ENCODE data around the gene TRAF3IP3. TPM values are rescaled to one million over a fixed set of nuclear protein-coding genes. Genes with fewer than 3 reads are reported as not detected.

The TRAF3IP3 gene
- total RNA-seq, 4 donors from 2014 or later: 0.61 to 2.1 (median 1.1) TPM; not detected in 1

GRCh38 chr1:209808059-209808581, 52.3 kb downstream of the TRAF3IP3 start:
- H3K4me3 ChIP-seq (ENCODE audit: low read depth, poor library complexity, severe bottlenecking): no peak overlapping the region
- no peak for DNase-seq (ENCODE audit: low spot score in 2 of 2)
- no peak for TF ChIP-seq POLR2A (IDR thresholded peaks at IDR 0.05)
- TF ChIP-seq CTCF (IDR thresholded peaks at IDR 0.05): no peak
- intact Hi-C loops (cut with DNase I; ENCODE audit: low total_unique reads): no loop called here

GRCh38 chr1:209809611-209810010, 53.8 kb downstream of the TRAF3IP3 start:
- intact Hi-C loops (cut with DNase I; ENCODE audit: low total_unique reads): no loop called here
- H3K4me3 ChIP-seq (ENCODE audit: low read depth, poor library complexity, severe bottlenecking): no peak overlapping the region
- TF ChIP-seq CTCF (IDR thresholded peaks at IDR 0.05) (no peak), POLR2A (IDR thresholded peaks at IDR 0.05) (no peak)
- no peak for DNase-seq (ENCODE audit: low spot score in 2 of 2)
- 51 to 70% methylated on average over 4 of the region's 4 CpGs for WGBS, 2 donors

- no peak overlapping the region for H3K4me3 ChIP-seq (ENCODE audit: low read depth, poor library complexity, severe bottlenecking)
- intact Hi-C loops (cut with DNase I; ENCODE audit: low total_unique reads): no loop called here
- TF ChIP-seq POLR2A (IDR thresholded peaks at IDR 0.05): no peak
- TF ChIP-seq CTCF (IDR thresholded peaks at IDR 0.05): no peak
- WGBS, 2 donors: 87 to 89% methylated on average over 5 of the region's 5 CpGs
- no peak for DNase-seq (ENCODE audit: low spot score in 2 of 2)
Measured at GRCh38 chr1:209810783-209811182, 54.9 kb downstream of the TRAF3IP3 start.

GRCh38 chr1:209813902-209814301, 58.0 kb downstream of the TRAF3IP3 start:
- H3K4me3 ChIP-seq (ENCODE audit: low read depth, poor library complexity, severe bottlenecking): no peak overlapping the region
- intact Hi-C loops (cut with DNase I; ENCODE audit: low total_unique reads): no loop called here
- 82 to 87% methylated on average over 4 of the region's 4 CpGs for WGBS, 2 donors
- no peak for TF ChIP-seq CTCF (IDR thresholded peaks at IDR 0.05)
- no peak for TF ChIP-seq POLR2A (IDR thresholded peaks at IDR 0.05)
- no peak for DNase-seq (ENCODE audit: low spot score in 2 of 2)

GRCh38 chr1:209815490-209815889, 59.6 kb downstream of the TRAF3IP3 start:
- TF ChIP-seq CTCF (IDR thresholded peaks at IDR 0.05): no peak
- TF ChIP-seq POLR2A (IDR thresholded peaks at IDR 0.05): no peak
- H3K4me3 ChIP-seq (ENCODE audit: low read depth, poor library complexity, severe bottlenecking): no peak overlapping the region
- DNase-seq (ENCODE audit: low spot score in 2 of 2): no peak
- 39 to 40% methylated on average over 3 of the region's 3 CpGs for WGBS, 2 donors
- intact Hi-C loops (cut with DNase I; ENCODE audit: low total_unique reads): no loop called here

GRCh38 chr1:209815931-209816341, 60.1 kb downstream of the TRAF3IP3 start:
- peak; percentile 85 to 88 for DNase-seq (ENCODE audit: low spot score in 2 of 2)
- intact Hi-C loops (cut with DNase I; ENCODE audit: low total_unique reads): no loop called here
- H3K4me3 ChIP-seq (ENCODE audit: low read depth, poor library complexity, severe bottlenecking): no peak overlapping the region
- 30 to 53% methylated on average over 6 of the region's 6 CpGs for WGBS, 2 donors
- TF ChIP-seq CTCF (IDR thresholded peaks at IDR 0.05): no peak
- no peak for TF ChIP-seq POLR2A (IDR thresholded peaks at IDR 0.05)
